ENCODE measurements around the gene NEU4. TPM values are rescaled to one million over a fixed set of nuclear protein-coding genes. Genes with fewer than 3 reads are reported as not detected.

NEU4 gene
- total RNA-seq, 2 donors from 2014 or later = 1.2 TPM

DNA sequence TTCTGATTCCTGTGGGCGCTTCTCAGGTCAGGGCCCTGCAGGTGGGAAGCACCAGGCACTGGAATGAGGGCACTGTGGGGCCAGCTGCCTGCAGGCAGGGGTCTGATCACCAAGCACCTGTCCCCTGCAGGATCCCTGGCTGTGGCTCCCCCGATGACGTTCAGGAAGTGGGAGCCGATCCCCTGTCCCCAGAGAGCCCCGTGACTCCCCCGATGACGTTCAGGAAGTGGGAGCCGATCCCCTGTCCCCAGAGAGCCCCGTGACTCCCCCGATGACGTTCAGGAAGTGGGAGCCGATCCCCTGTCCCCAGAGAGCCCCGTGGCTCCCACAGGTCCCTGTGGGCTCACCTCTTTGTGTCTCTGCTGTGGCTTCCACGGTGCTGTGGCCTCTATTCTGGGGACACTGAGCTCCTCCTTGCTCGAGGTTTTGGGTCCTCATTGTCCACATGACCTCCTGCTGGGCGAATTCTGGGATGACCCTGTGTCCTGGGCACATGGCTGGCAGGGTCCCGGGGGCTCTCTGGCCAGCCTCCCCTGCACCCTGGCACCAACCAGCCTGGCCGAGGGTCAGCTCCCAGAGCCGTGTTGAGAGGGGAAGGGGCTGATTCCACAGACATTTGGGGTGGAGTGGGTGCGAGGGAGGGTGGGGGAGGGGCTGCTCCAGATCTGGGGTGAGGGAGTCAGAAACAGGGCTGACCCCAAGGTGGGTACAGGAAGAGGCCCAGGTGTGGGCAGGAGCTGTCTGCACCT is 4.8 kb downstream of the NEU4 start:
- TF ChIP-seq, protein P1, sequence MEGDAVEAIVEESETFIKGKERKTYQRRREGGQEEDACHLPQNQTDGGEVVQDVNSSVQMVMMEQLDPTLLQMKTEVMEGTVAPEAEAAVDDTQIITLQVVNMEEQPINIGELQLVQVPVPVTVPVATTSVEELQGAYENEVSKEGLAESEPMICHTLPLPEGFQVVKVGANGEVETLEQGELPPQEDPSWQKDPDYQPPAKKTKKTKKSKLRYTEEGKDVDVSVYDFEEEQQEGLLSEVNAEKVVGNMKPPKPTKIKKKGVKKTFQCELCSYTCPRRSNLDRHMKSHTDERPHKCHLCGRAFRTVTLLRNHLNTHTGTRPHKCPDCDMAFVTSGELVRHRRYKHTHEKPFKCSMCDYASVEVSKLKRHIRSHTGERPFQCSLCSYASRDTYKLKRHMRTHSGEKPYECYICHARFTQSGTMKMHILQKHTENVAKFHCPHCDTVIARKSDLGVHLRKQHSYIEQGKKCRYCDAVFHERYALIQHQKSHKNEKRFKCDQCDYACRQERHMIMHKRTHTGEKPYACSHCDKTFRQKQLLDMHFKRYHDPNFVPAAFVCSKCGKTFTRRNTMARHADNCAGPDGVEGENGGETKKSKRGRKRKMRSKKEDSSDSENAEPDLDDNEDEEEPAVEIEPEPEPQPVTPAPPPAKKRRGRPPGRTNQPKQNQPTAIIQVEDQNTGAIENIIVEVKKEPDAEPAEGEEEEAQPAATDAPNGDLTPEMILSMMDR (conservative IDR thresholded peaks at IDR 0.05) = no peak
- Histone ChIP-seq H3K9me3 (ENCODE audit: control insufficient read depth, low read length) (no peaks in the 10 kb centered on the region), H3K4me3 (ENCODE audit: low read length) (no peak overlapping the region), H3K36me3 (ENCODE audit: control insufficient read depth, insufficient read depth, low read length) (no peaks in the 10 kb centered on the region), H3K27me3 (ENCODE audit: control insufficient read depth, insufficient read depth, low read length, poor library complexity, severe bottlenecking) (no peaks in the 10 kb centered on the region), H3K27ac (ENCODE audit: low read depth, low read length) (no peak overlapping the region), H3K9ac (ENCODE audit: extremely low read depth, low read length, poor library complexity, severe bottlenecking) (no peak overlapping the region), H3K4me1 (ENCODE audit: control insufficient read depth, insufficient read depth, low read length) (no peaks in the 10 kb centered on the region)
- no peak overlapping the region for H3K27ac Mint-ChIP-seq
- H3K4me3 Mint-ChIP-seq = no peak overlapping the region
- no peaks in the 10 kb centered on the region for H3K27me3 Mint-ChIP-seq (ENCODE audit: insufficient read depth)
- no peaks in the 10 kb centered on the region for H3K36me3 Mint-ChIP-seq (ENCODE audit: low read depth)
- no peaks in the 10 kb centered on the region for H3K9me3 Mint-ChIP-seq
- DNase-seq = peak; percentile 38
- H3K4me1 Mint-ChIP-seq = peaks cover 4% of the 10 kb centered on the region
- 85 to 88% methylated on average over 7 to 20 of the region's 20 CpGs for WGBS, 2 experiments (ENCODE audit: insufficient coverage in 1 of 2, insufficient read length in 1 of 2)

DNA sequence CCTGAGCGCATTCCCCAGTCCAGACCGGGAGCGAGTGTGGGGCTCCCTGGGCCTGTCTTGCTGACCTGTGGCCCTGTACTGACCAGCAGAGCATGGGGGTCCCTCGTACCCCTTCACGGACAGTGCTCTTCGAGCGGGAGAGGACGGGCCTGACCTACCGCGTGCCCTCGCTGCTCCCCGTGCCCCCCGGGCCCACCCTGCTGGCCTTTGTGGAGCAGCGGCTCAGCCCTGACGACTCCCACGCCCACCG is 5.3 kb downstream of the NEU4 start:
- Histone ChIP-seq H3K27me3 (ENCODE audit: control insufficient read depth, insufficient read depth, low read length, poor library complexity, severe bottlenecking) (no peaks in the 10 kb centered on the region), H3K27ac (ENCODE audit: low read depth, low read length) (no peak overlapping the region), H3K4me1 (ENCODE audit: control insufficient read depth, insufficient read depth, low read length) (no peaks in the 10 kb centered on the region), H3K9ac (ENCODE audit: extremely low read depth, low read length, poor library complexity, severe bottlenecking) (no peak overlapping the region), H3K36me3 (ENCODE audit: control insufficient read depth, insufficient read depth, low read length) (no peaks in the 10 kb centered on the region), H3K4me3 (ENCODE audit: low read length) (no peak overlapping the region), H3K9me3 (ENCODE audit: control insufficient read depth, low read length) (no peaks in the 10 kb centered on the region)
- Mint-ChIP-seq H3K27ac (no peak overlapping the region), H3K9me3 (no peaks in the 10 kb centered on the region), H3K27me3 (ENCODE audit: insufficient read depth) (no peaks in the 10 kb centered on the region), H3K4me1 (peaks cover 4% of the 10 kb centered on the region), H3K4me3 (no peak overlapping the region), H3K36me3 (ENCODE audit: low read depth) (no peaks in the 10 kb centered on the region)
- WGBS, 2 experiments (ENCODE audit: insufficient coverage in 1 of 2, insufficient read length in 1 of 2) = 88 to 93% methylated on average over 6 to 17 of the region's 17 CpGs
- TF ChIP-seq, protein P1 (conservative IDR thresholded peaks at IDR 0.05) = no peak
- DNase-seq = peak; percentile 41

DNA sequence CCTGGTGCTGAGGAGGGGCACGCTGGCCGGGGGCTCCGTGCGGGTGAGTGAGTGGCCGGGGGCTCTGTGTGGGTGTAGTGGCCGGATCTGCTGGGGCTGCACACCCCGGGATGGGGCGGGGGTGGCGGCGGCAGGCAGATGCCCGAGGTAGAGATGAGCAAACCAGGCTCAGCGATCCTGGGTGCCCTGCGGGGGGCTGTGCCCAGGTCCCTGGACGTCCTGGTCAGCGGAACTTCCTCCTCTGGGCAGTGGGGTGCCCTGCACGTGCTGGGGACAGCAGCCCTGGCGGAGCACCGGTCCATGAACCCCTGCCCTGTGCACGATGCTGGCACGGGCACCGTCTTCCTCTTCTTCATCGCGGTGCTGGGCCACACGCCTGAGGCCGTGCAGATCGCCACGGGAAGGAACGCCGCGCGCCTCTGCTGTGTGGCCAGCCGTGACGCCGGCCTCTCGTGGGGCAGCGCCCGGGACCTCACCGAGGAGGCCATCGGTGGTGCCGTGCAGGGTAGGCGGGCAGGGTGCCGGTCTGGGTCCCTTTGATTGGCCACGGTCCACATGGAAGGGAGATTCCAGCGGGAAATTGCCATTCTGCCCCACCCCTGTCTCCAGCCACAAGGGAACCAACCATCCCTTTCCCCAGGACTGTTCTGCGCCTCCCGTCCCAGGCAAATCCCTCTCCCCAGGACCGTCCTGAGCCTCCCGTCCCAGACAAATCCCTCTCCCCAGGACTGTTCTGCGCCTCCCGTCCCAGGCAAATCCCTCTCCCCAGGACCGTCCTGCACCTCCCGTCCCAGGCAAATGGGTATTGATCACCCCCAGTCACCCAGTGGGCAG is 5.9 kb downstream of the NEU4 start:
- no peaks in the 10 kb centered on the region for H3K36me3 Mint-ChIP-seq (ENCODE audit: low read depth)
- H3K4me3 ChIP-seq (ENCODE audit: low read length) = no peak overlapping the region
- no peak overlapping the region for H3K9ac ChIP-seq (ENCODE audit: extremely low read depth, low read length, poor library complexity, severe bottlenecking)
- no peaks in the 10 kb centered on the region for H3K27me3 ChIP-seq (ENCODE audit: control insufficient read depth, insufficient read depth, low read length, poor library complexity, severe bottlenecking)
- TF ChIP-seq, protein P1 (conservative IDR thresholded peaks at IDR 0.05) = no peak
- no peak overlapping the region for H3K4me3 Mint-ChIP-seq
- H3K27me3 Mint-ChIP-seq (ENCODE audit: insufficient read depth) = no peaks in the 10 kb centered on the region
- H3K4me1 Mint-ChIP-seq = peaks cover 4% of the 10 kb centered on the region
- no peaks in the 10 kb centered on the region for H3K9me3 Mint-ChIP-seq
- no peak overlapping the region for H3K27ac ChIP-seq (ENCODE audit: low read depth, low read length)
- peak overlapping the region; percentile 10 for H3K27ac Mint-ChIP-seq
- no peaks in the 10 kb centered on the region for H3K4me1 ChIP-seq (ENCODE audit: control insufficient read depth, insufficient read depth, low read length)
- no peaks in the 10 kb centered on the region for H3K36me3 ChIP-seq (ENCODE audit: control insufficient read depth, insufficient read depth, low read length)
- H3K9me3 ChIP-seq (ENCODE audit: control insufficient read depth, low read length) = no peaks in the 10 kb centered on the region
- DNase-seq = peak; percentile 44
- 92 to 93% methylated on average over 38 to 52 of the region's 52 CpGs for WGBS, 2 experiments (ENCODE audit: insufficient coverage in 1 of 2, insufficient read length in 1 of 2)

Measured in endodermal cell (in vitro differentiated cells).